Lung (tissue), 12 donors: ENCODE measurements around the gene SMU1. TPM values are rescaled to one million over a fixed set of nuclear protein-coding genes. Genes with fewer than 3 reads are reported as not detected.

Source experiments
- ATAC-seq: fragments of 200-7000 bp; cut with Tn5 transposase; one replicate; pipeline ENCODE4 v1.9.1; 2020; ENCODE audit warnings: moderate number of reproducible peaks; ENCODE audit not compliant: insufficient read depth, low FRiP score
- DNase-seq, 3 donors: peaks; one replicate each; pipeline ENCODE4 v3.0.0-alpha.2; 2013 to 2017
- H3K27ac ChIP-seq, 2 donors: one replicate each; pipeline ENCODE4 v1.5.1; 2013; ENCODE audit warnings: mild to moderate bottlenecking in 2 of 2, moderate library complexity in 2 of 2, control low read depth in 1 of 2, inconsistent platforms in 1 of 2, low read depth in 1 of 2, low read length in 1 of 2
- H3K27me3 ChIP-seq, 3 donors: one replicate each; pipeline ENCODE4 v1.5.1; 2013; ENCODE audit warnings: low read length in 2 of 3; ENCODE audit not compliant: control insufficient read depth in 3 of 3, insufficient read depth in 3 of 3
- H3K36me3 ChIP-seq, 4 donors: one replicate each; pipeline ENCODE4 v1.5.1; 2013; ENCODE audit warnings: low read length in 4 of 4, mild to moderate bottlenecking in 1 of 4, moderate library complexity in 1 of 4; ENCODE audit not compliant: control insufficient read depth in 4 of 4, insufficient read depth in 4 of 4
- H3K4me1 ChIP-seq, 5 donors: one replicate each; pipeline ENCODE4 v1.5.1; 2013; ENCODE audit warnings: low read length in 5 of 5, mild to moderate bottlenecking in 2 of 5, moderate library complexity in 1 of 5; ENCODE audit not compliant: control insufficient read depth in 5 of 5, insufficient read depth in 5 of 5
- H3K4me3 ChIP-seq: one replicate; pipeline ENCODE4 v1.5.1; 2013; ENCODE audit warnings: mild to moderate bottlenecking, control low read depth, moderate library complexity
- H3K9ac ChIP-seq, 2 donors: one replicate each; pipeline ENCODE4 v1.5.1; 2013; ENCODE audit warnings: low read length in 2 of 2, control low read depth in 1 of 2; ENCODE audit not compliant: insufficient read depth in 1 of 2
- H3K9me3 ChIP-seq, 4 donors: one replicate each; pipeline ENCODE4 v1.5.1; 2013; ENCODE audit warnings: low read length in 3 of 4, mild to moderate bottlenecking in 1 of 4, moderate library complexity in 1 of 4; ENCODE audit not compliant: control insufficient read depth in 4 of 4, insufficient read depth in 3 of 4
- whole genome bisulfite sequencing, 2 donors: extraction: QIAGEN DNeasy Blood & Tissue Kit; methylation state at CpG; one replicate each; pipeline ENCODE4 v1.1.7; 2013; 5-methylcytosine and 5-hydroxymethylcytosine counted together
- polyA plus RNA-seq, 2 donors: library from polyadenylated mRNA; stranded (reverse); fragments of 200-250 nt; gene quantifications; one replicate each; pipeline ENCODE4 v1.2.1, GENCODE V29; 2013
- total RNA-seq, 2 donors: library from RNA; depleted of rRNA in 1 of 2; stranded (reverse); fragments of >200 nt in 1 of 2; gene quantifications; one replicate each; pipeline ENCODE4 v1.2.1, GENCODE V29; 2014 to 2021
- TF ChIP-seq, protein P1 (sequence below): IDR thresholded peaks from 2 replicates; pipeline ENCODE4 v1.5.1; 2012; ENCODE audit warnings: mild to moderate bottlenecking; ENCODE audit errors: control extremely low read depth, extremely low read depth
- donor health status: control.
- donor health status: control.
- donor health status: Bipolar disorder and iron deficiency.
- donor health status: healthy.
- donor health status: DM: yes; HTN: yes; CAD: no.

Gene SMU1
- total and polyA plus RNA-seq, 4 donors: 7.3 to 27.4 (median 14.8) TPM

DNA sequence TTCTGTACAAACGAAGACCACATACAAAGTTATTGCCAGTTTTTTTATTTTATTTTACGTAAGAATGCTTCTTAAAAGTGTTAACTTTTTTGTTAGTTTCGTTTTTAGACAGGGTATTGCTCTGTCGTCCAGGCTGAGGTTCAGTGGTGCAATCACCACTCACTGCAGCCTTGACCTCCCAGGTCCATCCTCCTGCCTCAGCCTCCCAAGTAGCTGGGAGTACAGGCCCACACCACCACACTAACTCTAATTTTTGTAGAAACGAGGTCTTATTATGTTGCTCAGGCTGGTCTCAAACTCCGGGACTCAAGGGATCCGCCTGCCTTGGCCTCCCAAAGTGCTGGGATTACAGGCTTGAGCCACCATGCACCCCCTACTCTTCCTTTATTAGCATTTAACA, 53.7 kb downstream of the SMU1 start:
- TF ChIP-seq, protein P1, sequence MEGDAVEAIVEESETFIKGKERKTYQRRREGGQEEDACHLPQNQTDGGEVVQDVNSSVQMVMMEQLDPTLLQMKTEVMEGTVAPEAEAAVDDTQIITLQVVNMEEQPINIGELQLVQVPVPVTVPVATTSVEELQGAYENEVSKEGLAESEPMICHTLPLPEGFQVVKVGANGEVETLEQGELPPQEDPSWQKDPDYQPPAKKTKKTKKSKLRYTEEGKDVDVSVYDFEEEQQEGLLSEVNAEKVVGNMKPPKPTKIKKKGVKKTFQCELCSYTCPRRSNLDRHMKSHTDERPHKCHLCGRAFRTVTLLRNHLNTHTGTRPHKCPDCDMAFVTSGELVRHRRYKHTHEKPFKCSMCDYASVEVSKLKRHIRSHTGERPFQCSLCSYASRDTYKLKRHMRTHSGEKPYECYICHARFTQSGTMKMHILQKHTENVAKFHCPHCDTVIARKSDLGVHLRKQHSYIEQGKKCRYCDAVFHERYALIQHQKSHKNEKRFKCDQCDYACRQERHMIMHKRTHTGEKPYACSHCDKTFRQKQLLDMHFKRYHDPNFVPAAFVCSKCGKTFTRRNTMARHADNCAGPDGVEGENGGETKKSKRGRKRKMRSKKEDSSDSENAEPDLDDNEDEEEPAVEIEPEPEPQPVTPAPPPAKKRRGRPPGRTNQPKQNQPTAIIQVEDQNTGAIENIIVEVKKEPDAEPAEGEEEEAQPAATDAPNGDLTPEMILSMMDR: no peak
- Histone ChIP-seq H3K36me3 (peaks cover 0 to 19% (median 9%) of the 10 kb centered on the region in 4 donors), H3K27ac (no peak overlapping the region), H3K9me3 (no peaks in the 10 kb centered on the region), H3K4me3 (no peak overlapping the region), H3K9ac (no peak overlapping the region), H3K4me1 (peaks cover 0 to 19% (median 13%) of the 10 kb centered on the region in 5 donors), H3K27me3 (no peaks in the 10 kb centered on the region)
- WGBS, 2 donors: 81 to 87% methylated on average over 7 of the region's 7 CpGs
- DNase-seq (no peak), ATAC-seq (no peak)

DNA sequence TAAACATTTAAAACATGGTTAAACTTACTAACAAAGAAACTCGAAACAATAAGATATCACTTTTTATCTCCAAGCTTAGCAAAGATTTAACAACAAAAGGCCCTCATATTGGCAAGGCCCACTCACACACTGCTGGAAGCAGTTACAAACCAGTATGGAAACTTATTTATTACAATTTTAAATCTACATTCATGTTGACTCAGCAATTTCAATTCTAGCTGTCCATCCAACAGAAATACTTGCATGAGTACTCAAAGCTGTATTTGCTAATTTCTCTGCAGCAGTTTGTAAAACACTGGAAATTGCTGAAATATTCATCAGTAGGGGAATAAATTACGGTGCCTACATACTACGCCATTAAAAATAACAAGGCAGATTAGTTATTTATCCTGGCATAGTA, 54.2 kb downstream of the SMU1 start:
- TF ChIP-seq, protein P1: no peak
- WGBS, 2 donors: 91 to 95% methylated on average over 3 of the region's 3 CpGs
- Histone ChIP-seq H3K9me3 (no peaks in the 10 kb centered on the region), H3K27me3 (no peaks in the 10 kb centered on the region), H3K27ac (no peak overlapping the region), H3K4me1 (peaks cover 0 to 19% (median 10%) of the 10 kb centered on the region in 5 donors), H3K36me3 (peaks cover 0 to 19% (median 8%) of the 10 kb centered on the region in 4 donors), H3K4me3 (no peak overlapping the region), H3K9ac (no peak overlapping the region)
- ATAC-seq (no peak), DNase-seq (no peak)

DNA sequence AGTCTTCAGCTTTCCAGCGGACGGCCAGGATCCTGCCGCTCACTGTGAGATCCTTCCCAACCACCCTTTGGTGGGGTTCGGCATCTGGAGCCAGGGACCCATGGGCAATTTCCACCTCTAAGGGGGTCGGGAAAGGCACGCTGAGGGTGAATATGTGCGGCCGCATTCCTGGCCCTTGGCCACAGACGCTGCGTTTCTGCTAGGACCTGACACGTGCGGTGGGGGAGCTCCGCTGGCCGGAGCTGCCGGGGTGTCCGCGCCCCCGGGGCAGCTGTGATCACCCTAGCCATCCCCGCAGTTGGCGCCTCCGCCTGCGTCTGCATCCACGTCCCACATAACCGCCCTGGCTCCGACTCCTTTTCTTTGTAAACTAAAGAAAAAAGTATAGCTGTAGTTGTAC, 56.7 kb downstream of the SMU1 start:
- DNase-seq (no peak), ATAC-seq (no peak)
- TF ChIP-seq, protein P1: no peak
- Histone ChIP-seq H3K9ac (no peak overlapping the region), H3K9me3 (no peaks in the 10 kb centered on the region), H3K4me3 (no peak overlapping the region), H3K27ac (no peak overlapping the region), H3K27me3 (no peaks in the 10 kb centered on the region), H3K36me3 (peaks cover 0 to 6% (median 5%) of the 10 kb centered on the region in 4 donors), H3K4me1 (peaks cover 0 to 9% (median 8%) of the 10 kb centered on the region in 5 donors)
- WGBS, 2 donors: 90 to 95% methylated on average over 25 of the region's 25 CpGs
